HG02885 (cell line): Measurements from ENCODE around the gene MCU.
"Not testable (repeated sequence)": the region's sequence is repeated elsewhere in the genome, so short reads cannot be mapped to it uniquely, and the experiment has no call there.

ENCODE experiments used
- ATAC-seq: cut with Tn5 transposase; IDR thresholded peaks from one replicate; pipeline ENCODE4 v1.9.1; 2021; ENCODE audit warnings: mild to moderate bottlenecking; ENCODE audit not compliant: unreplicated experiment, poor library complexity

MCU gene, protein sequence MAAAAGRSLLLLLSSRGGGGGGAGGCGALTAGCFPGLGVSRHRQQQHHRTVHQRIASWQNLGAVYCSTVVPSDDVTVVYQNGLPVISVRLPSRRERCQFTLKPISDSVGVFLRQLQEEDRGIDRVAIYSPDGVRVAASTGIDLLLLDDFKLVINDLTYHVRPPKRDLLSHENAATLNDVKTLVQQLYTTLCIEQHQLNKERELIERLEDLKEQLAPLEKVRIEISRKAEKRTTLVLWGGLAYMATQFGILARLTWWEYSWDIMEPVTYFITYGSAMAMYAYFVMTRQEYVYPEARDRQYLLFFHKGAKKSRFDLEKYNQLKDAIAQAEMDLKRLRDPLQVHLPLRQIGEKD

DNA sequence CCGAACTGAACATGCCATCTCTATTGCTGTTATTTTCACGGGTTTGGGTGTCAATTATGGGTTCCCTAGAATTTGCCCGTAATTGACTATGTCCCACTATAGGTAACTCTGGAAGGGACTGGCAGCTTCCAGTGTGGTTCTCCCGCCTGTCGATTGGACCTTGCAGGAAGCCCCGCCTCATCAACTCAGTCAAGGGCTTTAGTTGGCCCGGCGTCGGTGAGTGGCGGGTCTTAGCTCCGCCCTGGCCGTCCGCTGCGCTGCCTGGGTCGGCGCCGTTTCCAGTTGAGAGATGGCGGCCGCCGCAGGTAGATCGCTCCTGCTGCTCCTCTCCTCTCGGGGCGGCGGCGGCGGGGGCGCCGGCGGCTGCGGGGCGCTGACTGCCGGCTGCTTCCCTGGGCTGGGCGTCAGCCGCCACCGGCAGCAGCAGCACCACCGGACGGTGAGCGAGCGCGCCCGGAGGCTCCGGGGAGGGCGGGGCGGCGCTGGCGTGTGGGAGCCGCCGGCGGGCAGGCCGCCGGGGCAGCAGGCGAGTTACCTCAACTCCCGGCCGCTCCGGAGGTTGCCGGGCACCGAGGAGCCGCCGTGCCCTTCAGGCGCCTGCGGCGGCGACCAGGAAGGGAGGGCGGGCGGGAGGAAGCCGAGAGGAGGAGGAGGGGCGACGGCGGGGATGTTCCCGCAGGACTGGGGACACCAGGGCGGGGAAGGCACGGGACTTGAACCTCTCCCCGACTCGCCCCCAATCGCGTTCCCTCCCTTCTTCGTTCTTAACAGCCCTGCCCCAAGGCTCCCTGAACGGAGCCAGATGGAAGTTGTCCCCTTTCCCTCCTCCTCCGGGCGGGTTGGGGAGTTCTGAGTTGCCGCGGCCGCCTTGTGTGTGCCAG, at the start of gene MCU:
TSS of gene MCU (plus strand) at position 281 of the 881 bp plus-strand sequence. CDS start at position 290, 9 bp downstream.
- ATAC-seq = peak; percentile 92

DNA sequence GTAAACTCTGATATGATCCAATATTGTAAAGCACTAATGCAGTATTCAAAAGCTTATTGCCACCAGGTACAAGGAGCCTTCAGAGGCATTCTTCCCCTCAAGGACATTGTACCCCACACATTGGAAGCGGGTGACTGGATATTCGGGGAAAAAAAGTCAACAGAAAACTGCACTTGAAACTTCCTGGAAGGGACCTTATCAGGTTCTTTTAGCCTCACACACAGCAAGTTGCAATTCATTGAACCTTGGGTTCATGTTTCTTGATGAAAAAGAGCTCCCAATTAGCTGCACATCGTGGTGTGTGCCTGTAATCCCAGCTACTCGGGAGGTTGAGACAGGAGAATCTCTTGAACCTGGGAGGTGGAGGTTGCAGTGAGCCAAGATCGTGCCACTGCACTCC, 49.6 kb upstream of the MCU start:
- ATAC-seq = no peak

DNA sequence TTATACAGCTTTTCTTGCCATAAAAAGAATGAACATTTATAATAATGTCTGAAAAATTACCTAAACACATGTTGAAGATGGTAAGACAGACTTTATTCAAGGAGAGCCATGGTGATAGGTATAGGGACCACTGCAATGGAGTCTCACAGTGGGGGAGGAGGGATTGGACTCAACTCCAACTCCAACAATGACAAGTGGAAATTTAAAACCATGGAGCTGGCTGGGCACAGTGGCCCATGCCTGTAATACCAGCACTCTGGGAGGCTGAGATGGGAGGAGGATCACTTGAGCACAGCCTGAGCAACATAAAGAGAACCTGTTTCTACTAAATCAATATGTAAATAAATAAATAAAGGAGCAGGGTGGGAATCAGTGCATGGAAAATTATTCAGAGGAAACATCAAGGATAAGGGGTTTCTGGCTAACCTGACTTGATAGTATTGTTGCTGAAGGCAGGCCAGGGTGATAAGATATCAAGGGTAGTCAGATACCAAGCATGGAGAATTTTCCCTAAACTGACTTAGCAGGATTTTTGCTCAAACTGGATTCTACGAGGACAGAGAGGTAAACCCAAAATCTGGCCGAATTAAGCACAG, 46.6 kb upstream of the MCU start:
- ATAC-seq = no peak

DNA sequence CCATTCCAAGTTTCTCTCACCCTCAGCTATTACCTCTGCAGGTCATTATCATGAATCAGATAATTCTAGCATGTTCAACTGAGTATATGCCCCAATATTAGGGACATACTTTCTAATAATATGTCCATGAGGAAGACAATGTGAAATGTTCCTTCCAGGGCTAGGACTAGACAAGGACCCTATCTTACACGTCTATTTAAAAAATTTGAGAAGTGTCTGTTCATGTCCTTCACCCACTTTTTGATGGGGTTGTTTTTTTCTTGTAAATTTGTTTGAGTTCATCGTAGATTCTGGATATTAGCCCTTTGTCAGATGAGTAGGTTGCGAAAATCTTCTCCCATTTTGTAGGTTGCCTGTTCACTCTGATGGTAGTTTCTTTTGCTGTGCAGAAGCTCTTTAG, 45.0 kb upstream of the MCU start:
- not testable (repeated sequence) for ATAC-seq

DNA sequence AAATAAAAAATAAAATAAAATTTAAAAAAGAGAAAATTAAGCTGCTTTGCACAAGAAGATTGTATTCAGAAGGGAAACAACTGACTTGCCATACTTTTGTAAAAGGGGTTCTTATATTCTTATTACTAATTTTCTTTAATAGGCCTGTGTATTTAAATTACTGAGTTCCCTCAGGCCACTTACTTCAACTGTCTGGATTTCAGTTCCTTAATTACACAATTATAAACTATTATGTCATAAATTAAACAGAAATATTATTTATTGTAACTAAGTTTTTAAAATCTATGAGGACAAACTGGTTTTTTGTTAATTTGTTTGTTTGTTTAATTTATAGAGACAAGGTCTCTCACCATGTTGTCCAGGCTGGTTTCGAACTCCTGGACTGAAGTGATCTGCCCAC, 43.6 kb upstream of the MCU start:
- no peak for ATAC-seq

DNA sequence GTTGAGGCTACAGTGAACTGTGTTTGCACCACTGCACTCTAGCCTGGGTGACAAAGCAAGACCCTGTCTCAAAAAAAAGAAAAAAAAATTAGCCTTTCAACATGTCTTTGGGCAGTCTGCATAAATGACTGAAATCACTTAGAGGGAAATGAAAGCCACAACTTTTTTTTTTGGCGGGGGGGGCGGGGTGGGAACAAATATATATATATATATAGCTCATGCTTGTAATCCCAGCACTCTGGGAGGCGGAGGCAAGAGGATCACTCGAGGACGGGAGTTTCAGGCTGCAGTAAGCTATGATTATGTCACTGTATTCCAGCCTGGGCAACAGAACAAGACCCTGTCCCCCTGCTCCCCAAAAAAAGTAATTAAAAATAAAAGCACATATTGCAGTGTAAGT, 42.7 kb upstream of the MCU start:
- no peak for ATAC-seq

DNA sequence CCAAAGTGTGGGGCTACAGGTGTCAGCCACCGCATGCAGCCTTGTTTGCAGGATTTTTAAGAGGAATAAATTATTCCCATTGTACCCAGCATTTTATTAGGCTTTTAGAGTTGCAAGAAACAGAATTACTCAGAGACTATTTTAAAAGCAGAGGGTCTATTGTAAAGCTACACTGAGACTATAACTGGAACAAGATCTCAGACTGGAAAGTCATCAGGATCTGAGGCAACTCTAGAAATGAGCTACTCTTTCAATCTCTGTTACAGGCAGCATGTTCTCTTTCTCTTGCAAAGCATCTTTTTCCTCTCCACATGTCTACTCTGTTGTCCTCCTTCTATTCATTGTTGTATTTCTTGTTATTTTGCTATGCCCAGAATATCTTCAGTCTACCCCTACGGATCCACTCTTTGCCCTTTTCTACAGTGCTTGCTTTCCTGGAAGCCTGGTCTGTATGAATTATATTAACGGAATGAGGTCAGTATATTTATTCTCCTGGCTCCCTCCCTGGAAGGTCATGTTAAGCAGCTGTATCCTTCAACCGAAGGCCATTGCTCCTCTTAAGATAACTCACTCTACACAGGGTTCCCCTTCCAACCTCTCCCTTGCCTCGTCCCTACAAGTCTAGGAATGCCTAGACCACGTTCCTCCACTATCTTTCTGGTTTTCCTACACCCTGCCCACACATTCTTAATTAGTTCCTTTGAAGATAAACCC, 38.4 kb upstream of the MCU start:
- ATAC-seq = no peak

DNA sequence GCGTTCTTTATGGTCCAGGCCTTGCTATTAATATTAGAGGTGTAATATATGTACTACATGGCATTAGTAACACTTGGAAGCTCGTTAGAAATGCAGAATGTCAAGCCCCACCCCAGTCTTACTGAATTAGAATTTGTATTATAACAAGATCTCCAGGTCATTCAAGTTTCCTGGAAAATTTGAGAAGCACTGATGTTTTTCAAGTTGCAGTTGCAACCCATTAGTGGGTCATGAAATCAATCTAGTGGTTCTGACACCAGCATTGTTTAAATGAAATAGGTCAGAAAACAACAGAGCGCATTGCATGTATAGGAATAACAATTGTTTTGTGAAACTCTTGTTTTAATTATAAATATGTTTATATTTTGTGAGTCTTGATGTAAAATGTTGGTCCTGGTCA, 37.2 kb upstream of the MCU start:
- ATAC-seq = no peak

DNA sequence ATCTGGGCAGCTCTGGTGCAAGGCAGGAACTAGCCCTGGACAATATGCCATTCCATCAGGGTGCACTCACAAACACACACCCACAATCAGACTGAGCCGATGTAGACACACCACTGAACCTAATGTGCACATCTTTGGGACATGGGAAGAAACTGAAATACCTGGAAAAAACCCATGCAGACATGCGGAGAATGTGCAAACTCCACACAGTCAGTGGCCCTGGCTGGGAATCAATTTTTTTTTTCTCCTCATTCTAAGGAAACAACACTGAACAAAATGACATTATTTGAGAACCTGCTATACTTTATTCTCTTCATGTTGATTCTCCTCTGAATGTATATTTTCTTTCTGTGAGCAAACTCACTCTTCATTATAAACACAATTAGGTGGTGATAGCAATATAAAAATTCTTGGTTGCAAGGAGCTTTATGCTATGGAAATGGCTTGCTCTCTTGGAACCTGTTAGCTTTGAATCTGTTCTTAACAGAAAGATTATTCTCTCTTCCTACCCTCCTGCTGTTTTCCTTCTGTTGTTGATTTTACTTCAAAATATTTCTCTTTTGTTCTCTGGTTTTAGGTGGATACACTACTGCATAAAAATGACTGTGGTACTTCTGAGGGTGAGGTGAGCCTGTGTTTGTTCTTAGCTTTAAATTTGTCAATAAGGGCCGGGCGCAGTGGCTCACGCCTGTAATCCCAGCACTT, 33.1 kb upstream of the MCU start:
- no peak for ATAC-seq

DNA sequence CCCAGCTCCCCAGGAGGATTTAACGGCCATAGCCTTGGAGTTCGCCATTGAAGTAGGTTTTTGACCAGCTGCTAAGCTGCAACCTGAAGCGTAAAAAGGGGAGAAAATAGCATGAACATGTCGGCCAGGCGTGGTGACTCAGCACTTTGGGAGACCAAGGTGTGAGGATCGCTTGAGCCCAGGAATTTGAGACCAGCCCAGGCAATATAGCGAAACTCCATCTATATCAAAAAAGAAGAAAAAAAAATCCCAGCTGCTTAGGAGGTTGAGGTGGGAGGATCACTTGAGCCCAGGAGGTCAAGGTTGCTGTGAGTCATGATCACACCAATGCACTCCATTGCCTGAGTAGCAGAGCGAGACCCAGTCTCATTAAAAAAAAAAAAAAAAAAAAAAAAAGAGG, 32.2 kb upstream of the MCU start:
- no peak for ATAC-seq

DNA sequence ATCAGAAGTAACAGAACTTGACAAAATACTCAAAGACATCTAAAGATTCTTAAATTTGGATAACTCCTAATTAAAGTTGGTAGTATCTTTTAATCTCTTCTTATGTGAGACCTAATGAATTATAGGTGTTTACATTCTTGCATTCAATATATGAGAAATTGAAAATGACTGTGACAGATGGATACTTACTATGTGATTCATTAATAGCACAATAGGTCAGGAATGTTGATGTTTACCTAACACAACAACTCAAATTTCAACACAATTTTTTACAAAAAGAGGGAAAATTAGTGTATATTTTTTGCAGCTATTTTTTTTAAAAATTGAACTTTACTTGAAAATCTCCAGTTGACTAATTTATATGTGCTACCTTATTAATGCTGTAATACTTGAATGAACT, 31.7 kb upstream of the MCU start:
- ATAC-seq = no peak

DNA sequence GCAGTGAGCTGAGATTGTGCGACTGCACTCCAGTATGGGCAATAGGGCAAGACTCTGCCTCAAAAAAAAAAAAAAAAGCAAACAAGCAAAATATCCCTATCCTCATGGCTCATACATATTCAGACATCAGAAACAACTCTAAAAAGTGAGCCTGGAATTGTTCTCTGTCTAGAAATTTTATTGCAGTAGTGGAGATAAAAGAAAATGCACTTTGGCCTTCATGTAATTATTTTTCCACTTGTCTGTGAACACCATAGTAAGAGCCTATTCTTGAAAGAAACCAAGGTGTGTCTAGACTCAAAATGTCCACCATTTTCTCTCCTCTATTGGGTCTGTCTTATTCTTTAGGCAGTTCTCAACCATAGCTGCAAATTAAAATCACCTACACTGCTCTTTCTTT, 30.5 kb upstream of the MCU start:
- no peak for ATAC-seq

DNA sequence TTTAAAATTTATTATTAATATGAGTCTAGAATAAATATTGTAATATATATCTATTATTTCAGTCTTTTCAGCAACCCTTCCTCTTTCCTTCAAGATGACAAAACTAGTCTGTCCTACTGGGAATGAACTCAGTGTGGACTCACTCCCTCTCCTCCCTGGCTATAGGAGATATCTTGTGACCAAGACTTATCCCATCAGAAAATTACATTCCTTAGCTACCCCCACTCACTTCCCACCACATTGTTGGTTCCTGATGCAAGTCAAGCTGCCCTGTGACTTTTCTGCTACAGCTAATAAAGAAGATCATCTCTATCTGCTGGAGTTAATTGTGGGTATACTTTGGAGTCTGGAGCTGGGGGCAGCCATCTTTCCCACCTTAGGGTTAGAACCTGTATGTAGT, 28.0 kb upstream of the MCU start:
- ATAC-seq = no peak

DNA sequence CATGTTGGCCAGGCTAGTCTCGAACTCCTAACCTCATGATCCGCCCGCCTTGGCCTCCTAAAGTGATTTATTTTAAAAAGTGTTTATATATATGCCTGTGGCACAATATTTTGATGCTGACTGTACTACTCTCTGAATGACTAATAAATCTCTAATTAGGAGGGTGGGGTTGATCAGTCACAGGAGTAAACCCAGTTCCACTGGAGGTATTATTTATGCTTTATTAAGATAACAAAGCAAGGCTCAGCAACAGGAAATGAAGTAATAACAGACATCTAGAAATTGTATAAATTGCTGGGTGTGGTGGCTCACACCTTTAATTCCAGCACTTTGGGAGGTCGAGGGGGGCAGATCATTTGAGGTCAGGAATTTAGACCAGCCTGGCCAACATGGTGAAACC, 26.0 kb upstream of the MCU start:
- no peak for ATAC-seq

DNA sequence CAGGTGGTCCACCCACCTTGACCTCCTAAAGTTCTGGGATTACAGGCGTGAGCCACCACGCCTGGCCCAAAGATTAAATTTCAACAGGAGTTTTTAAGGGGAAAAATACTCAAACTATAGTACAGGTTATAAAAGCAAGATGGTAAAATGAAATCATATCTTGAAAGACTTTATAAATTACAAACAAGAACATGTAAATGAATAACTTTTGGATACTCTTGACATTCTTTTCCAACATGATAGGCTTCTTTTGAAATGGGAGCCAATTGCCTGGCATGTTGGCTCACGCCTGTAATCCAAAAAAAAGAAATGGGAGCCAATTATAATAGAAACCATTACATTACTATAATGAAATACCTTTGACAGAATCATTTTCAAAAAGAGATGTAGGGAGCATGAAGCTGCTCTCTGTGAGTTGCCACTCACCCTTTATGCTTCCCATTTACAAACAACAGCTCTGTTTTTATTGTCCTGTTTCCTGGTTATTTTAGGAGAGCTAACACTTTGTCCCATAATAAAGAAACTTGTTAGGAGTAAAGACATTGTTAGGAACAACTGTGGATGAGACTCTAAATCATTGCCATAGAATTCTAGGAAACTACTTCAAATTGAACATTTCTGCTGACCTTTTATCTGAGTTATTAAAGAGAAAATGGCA, 24.6 kb upstream of the MCU start:
- ATAC-seq = no peak

DNA sequence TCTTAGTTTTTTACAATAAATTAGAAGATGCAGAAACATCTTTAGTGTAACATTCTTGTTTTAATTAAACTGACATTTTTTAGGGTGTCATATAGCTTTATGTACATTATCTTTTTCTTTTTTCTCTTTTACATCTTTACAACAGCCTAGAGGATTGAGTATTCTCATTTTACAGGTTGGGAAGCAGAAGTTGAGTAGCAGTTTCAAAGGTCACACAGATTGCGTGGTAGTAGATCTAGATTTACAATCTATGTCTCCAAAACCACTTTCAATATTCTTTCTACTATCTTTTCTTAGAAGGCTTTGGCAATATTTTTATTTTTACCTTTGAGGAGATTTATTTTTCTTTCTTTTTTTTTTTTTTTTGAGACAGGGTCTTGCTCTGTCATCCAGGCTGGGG, 18.7 kb upstream of the MCU start:
- no peak for ATAC-seq

DNA sequence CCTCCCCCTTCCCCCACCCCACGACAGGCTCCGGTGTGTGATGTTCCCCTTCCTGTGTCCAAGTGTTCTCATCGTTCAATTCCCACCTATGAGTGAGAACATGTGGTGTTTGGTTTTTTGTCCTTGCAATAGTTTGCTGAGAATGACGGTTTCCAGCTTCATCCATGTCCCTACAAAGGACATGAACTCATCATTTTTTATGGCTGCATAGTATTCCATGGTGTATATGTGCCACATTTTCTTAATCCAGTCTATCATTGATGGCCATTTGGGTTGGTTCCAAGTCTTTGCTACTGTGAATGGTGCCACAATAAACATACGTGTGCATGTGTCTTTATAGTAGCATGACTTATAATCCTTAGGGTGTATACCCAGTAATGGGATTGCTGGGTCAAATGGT, 17.8 kb upstream of the MCU start:
- not testable (repeated sequence) for ATAC-seq

DNA sequence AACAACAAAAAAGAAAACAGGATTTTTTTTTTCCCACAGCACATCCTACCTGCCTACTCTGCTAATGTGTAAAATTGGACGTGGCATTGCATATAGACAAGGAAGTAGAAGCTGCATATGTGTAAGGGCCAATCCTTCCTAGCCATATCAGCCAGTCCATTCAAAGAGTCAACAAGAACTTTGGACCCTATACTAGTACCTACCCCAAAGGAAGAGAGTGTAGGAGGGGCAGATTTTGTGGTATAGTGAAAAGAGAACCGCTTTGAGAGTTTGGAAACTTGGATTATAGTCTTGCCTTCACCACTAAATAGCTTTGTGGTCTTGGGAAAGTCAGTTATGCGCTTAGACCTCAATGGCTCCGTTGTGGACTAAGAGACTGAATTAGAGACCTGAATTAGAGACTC, 12.1 kb upstream of the MCU start:
- ATAC-seq = no peak

DNA sequence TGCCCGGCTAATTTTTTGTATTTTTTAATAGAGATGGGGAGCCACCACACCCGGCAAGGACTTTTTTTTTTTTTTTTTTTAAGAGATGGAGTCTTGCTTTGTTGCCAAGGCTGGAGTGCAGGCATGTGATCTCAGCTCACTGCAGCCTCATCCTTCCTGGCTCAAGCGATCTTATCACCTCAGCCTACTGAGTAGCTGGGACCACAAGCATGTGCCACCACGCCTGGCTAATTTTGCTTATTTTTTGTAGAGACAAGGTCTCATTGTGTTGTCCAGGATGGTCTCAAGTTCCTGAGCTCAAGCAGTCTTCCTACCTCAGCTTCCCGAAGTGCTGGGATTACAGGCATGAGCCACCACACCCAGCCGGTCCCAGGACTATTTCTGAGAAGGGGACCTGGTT, 9.3 kb upstream of the MCU start:
- ATAC-seq = no peak
